CD4-positive, alpha-beta T cell treated with Interleukin-4 for 4 hours (primary cell): ENCODE results near the gene NFATC2.
"Not testable (repeated sequence)": the region's sequence is repeated elsewhere in the genome, so short reads cannot be mapped to it uniquely, and the experiment has no call there.

Experiments
- DNase-seq: peaks from one replicate; pipeline ENCODE4 v3.0.0-alpha.2; 2020

The NFATC2 gene

GRCh38 chr20:51567622-51568021 lies 25.1 kb upstream of the NFATC2 start:
- DNase-seq = no peak

- DNase-seq = no peak
These were observed 24.1 kb upstream of the NFATC2 start for GRCh38 chr20:51566594-51566993.

- no peak for DNase-seq
These were observed 23.0 kb upstream of the NFATC2 start for GRCh38 chr20:51565298-51566144.

GRCh38 chr20:51563486-51564332 lies 21.2 kb upstream of the NFATC2 start:
- DNase-seq = no peak

- DNase-seq = no peak
These were observed 20.6 kb upstream of the NFATC2 start for GRCh38 chr20:51563174-51563485.

GRCh38 chr20:51562332-51563173 lies 20.0 kb upstream of the NFATC2 start:
- DNase-seq = no peak

- DNase-seq = no peak
These were observed 19.5 kb upstream of the NFATC2 start for GRCh38 chr20:51562027-51562331.

GRCh38 chr20:51560550-51561307 lies 18.2 kb upstream of the NFATC2 start:
- DNase-seq = no peak

GRCh38 chr20:51560042-51560441 lies 17.5 kb upstream of the NFATC2 start:
- DNase-seq = no peak

GRCh38 chr20:51554538-51555165 lies 12.1 kb upstream of the NFATC2 start:
- DNase-seq = peak; percentile 40

- DNase-seq = no peak
These were observed 11.5 kb upstream of the NFATC2 start for GRCh38 chr20:51553897-51554486.

GRCh38 chr20:51551186-51551585 lies 8.7 kb upstream of the NFATC2 start:
- DNase-seq = no peak

- DNase-seq = no peak
These were observed 7.0 kb upstream of the NFATC2 start for GRCh38 chr20:51549474-51549873.

- DNase-seq = no peak
These were observed 5.4 kb upstream of the NFATC2 start for GRCh38 chr20:51547951-51548350.

GRCh38 chr20:51545515-51545914 lies 3.0 kb upstream of the NFATC2 start:
- DNase-seq = no peak

GRCh38 chr20:51543422-51543788 lies 886 bp upstream of the NFATC2 start:
- no peak for DNase-seq

- peak; percentile 63 for DNase-seq
These were observed 417 bp downstream of the NFATC2 start for GRCh38 chr20:51542033-51542570.

- DNase-seq = peak; percentile 94
These were observed 1.1 kb downstream of the NFATC2 start for GRCh38 chr20:51541189-51542032.

- peak; percentile 51 for DNase-seq
These were observed 1.9 kb downstream of the NFATC2 start for GRCh38 chr20:51540580-51540979.

GRCh38 chr20:51540074-51540473 lies 2.4 kb downstream of the NFATC2 start:
- DNase-seq = not testable (repeated sequence)
